Measurements from ENCODE around the gene PRPF6. TPM values are rescaled to one million over a fixed set of nuclear protein-coding genes. Genes with fewer than 3 reads are reported as not detected.

Gene PRPF6
- total and polyA plus RNA-seq, 2 donors (not counting 1 experiment from before 2014, with no cell fraction given): 31.7 to 82.9 TPM

GRCh38 chr20:64055893-64056638 lies 75.1 kb downstream of the PRPF6 start:
- WGBS (ENCODE audit: insufficient coverage): 48% methylated on average over 22 of the region's 22 CpGs
- intact Hi-C loops (cut with micrococcal nuclease): no loop called here
- CTCF ChIA-PET: no interaction called here

More at GRCh38 chr20:64055893-64056638, 75.1 kb downstream of the PRPF6 start:
- H3K9ac ChIP-seq (ENCODE audit: low read length): no peak overlapping the region
- no peak overlapping the region for H3K27ac ChIP-seq (ENCODE audit: low read length in 2 of 2)
- H3K4me1 Mint-ChIP-seq: peaks cover 15% of the 10 kb centered on the region
- TF ChIP-seq CTCF (IDR thresholded peaks at IDR 0.05) (no peak), EZH2 (IDR thresholded peaks at IDR 0.05; ENCODE audit: borderline replicate concordance, insufficient read depth, low read depth, low read length, poor library complexity, severe bottlenecking) (no peak)
- H3K9me3 Mint-ChIP-seq (ENCODE audit: insufficient read depth): no peaks in the 10 kb centered on the region
- H3K27me3 Mint-ChIP-seq: peaks cover 23% of the 10 kb centered on the region
- no peak overlapping the region for H3K4me3 Mint-ChIP-seq
- H3K27me3 ChIP-seq (replicated peaks in 1 of 4; ENCODE audit: control extremely low read depth in 1 of 4, control insufficient read depth in 3 of 4, insufficient read depth in 4 of 4, low read length in 3 of 4): peaks cover 0 to 52% (median 18%) of the 10 kb centered on the region in 4 experiments
- peaks cover 0 to 8% (median 0%) of the 10 kb centered on the region in 3 donors for H3K9me3 ChIP-seq (ENCODE audit: control extremely low read depth in 1 of 3, control insufficient read depth in 2 of 3, insufficient read depth in 1 of 3, low read length in 2 of 3)
- peak overlapping the region; percentile 26 for H3K27ac Mint-ChIP-seq
- no peaks in the 10 kb centered on the region for H3K79me2 ChIP-seq (ENCODE audit: control insufficient read depth, insufficient read depth, low read length)
- DNase-seq (no peak), ATAC-seq (ENCODE audit: low read depth) (no peak)
- H4K20me1 ChIP-seq (ENCODE audit: control insufficient read depth, insufficient read depth, low read length, poor library complexity, severe bottlenecking): no peaks in the 10 kb centered on the region
- POLR2A ChIA-PET: no interaction called here
- no peaks in the 10 kb centered on the region for H3K36me3 ChIP-seq (replicated peaks in 1 of 2; ENCODE audit: control extremely low read depth in 1 of 2, control insufficient read depth in 1 of 2, extremely low read depth in 1 of 2, insufficient read depth in 2 of 2, low read length in 1 of 2)
- H2AFZ ChIP-seq (ENCODE audit: insufficient read depth, low read depth, low read length, poor library complexity, severe bottlenecking): no peak overlapping the region
- peaks cover 9 to 18% of the 10 kb centered on the region in 2 donors for H3K4me1 ChIP-seq (ENCODE audit: control insufficient read depth in 2 of 2, insufficient read depth in 2 of 2, low read length in 2 of 2)
- H3K4me2 ChIP-seq (replicated peaks; ENCODE audit: low read depth, low read length, poor library complexity, severe bottlenecking): no peak overlapping the region
- no peak overlapping the region for H3K4me3 ChIP-seq (ENCODE audit: control extremely low read depth in 1 of 5, extremely low read depth in 1 of 5, insufficient read depth in 1 of 5, low read depth in 2 of 5, low read length in 4 of 5)
